ENCODE results near the gene TEDC1. TPM values are rescaled to one million over a fixed set of nuclear protein-coding genes. Genes with fewer than 3 reads are reported as not detected.
A peak's percentile ranks its signal among the peaks of the same experiment; 100 is the strongest.

The TEDC1 gene
- total RNA-seq, 1 donor from 2014 or later: 13.6 TPM

DNA sequence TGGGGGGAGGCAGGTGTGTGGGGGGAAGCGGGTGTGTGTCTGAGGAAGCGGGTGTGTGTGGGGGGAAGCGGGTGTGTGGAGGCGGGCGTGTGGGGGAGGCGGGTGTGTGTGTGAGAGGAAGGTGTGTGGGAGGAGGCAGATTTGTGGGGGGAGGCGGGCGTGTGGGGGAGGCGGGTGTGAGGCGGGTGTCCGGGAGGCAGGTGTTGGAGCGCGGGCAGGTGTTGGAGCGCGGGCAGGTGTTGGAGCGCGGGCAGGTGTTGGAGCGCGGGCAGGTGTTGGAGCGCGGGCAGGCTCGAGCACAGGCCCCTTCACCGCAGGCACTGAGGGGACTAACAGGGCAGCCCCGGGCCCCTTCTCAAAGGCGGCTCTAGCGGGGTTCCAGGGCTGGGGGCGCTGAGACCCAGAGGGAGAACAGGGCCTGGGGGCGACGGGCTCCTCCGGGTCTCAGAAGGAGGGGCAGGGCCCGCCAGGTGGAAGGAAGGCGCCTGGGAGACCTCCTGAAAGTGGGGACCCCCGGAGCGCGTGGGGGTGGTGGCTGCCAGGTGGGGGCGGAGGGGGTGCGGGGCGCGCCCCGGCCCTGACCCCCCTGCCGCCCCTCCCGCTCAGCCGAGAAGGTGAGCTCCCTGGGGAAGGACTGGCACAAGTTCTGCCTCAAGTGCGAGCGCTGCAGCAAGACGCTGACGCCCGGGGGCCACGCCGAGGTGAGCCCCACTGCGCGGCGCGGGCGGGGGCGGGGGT lies 13.2 kb upstream of the TEDC1 start:
- Mint-ChIP-seq H3K36me3 (no peaks in the 10 kb centered on the region), H3K27ac (no peak overlapping the region), H3K9me3 (no peaks in the 10 kb centered on the region), H3K4me3 (no peak overlapping the region), H3K4me1 (peaks cover 37% of the 10 kb centered on the region), H3K27me3 (ENCODE audit: low read depth) (peaks cover 39% of the 10 kb centered on the region)
- DNase-seq (ENCODE audit: low spot score in 2 of 2, unreplicated experiment in 2 of 2): no peak
- TF ChIP-seq, protein P1, sequence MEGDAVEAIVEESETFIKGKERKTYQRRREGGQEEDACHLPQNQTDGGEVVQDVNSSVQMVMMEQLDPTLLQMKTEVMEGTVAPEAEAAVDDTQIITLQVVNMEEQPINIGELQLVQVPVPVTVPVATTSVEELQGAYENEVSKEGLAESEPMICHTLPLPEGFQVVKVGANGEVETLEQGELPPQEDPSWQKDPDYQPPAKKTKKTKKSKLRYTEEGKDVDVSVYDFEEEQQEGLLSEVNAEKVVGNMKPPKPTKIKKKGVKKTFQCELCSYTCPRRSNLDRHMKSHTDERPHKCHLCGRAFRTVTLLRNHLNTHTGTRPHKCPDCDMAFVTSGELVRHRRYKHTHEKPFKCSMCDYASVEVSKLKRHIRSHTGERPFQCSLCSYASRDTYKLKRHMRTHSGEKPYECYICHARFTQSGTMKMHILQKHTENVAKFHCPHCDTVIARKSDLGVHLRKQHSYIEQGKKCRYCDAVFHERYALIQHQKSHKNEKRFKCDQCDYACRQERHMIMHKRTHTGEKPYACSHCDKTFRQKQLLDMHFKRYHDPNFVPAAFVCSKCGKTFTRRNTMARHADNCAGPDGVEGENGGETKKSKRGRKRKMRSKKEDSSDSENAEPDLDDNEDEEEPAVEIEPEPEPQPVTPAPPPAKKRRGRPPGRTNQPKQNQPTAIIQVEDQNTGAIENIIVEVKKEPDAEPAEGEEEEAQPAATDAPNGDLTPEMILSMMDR (IDR thresholded peaks at IDR 0.05; ENCODE audit: unreplicated experiment): no peak

- Mint-ChIP-seq H3K36me3 (no peaks in the 10 kb centered on the region), H3K27me3 (ENCODE audit: low read depth) (peaks cover 39% of the 10 kb centered on the region), H3K27ac (no peak overlapping the region)
These were observed 12.4 kb upstream of the TEDC1 start for GRCh38 chr14:105478398-105479251.

GRCh38 chr14:105479431-105480158 lies 11.5 kb upstream of the TEDC1 start:
- TF ChIP-seq, protein P1 (IDR thresholded peaks at IDR 0.05; ENCODE audit: unreplicated experiment): no peak
- peak overlapping the region; percentile 43 for H3K27ac Mint-ChIP-seq
- peak overlapping the region; percentile 17 for H3K4me3 Mint-ChIP-seq

More at GRCh38 chr14:105478398-105479251, 12.4 kb upstream of the TEDC1 start:
- TF ChIP-seq, protein P1 (IDR thresholded peaks at IDR 0.05; ENCODE audit: unreplicated experiment): no peak
- peaks cover 37% of the 10 kb centered on the region for H3K4me1 Mint-ChIP-seq
- no peak overlapping the region for H3K4me3 Mint-ChIP-seq
- DNase-seq (ENCODE audit: low spot score in 2 of 2, unreplicated experiment in 2 of 2): no peak
- H3K9me3 Mint-ChIP-seq: no peaks in the 10 kb centered on the region

DNA sequence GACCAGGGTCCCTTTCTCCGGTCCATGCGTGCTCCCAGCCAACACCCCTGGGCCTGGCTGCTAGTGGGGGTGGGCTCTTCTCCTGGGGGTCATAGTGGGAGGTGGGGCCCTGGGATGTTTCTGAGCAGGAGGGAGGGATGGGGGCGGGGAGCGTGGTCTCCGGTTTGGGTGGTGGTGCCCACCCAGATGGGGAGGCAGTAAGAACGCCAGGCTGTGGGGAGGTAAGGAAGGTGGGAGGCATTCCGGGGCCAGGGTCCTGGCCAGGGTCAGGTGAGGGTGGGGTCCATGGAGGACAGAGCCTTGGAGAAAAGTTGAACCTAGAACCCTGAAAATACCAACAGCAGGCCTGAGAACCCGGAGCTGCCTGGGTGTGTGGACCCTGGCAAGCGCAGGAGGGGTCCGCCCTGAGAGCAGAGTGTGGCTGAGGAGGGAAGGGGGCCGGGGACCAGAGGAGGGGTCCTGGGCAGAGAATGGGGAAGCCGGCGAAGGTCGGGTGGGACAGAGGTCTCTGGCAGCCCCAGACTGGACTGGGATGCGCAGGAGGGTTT lies 10.8 kb upstream of the TEDC1 start:
- Mint-ChIP-seq H3K4me1 (peaks cover 42% of the 10 kb centered on the region), H3K9me3 (no peaks in the 10 kb centered on the region), H3K4me3 (no peak overlapping the region), H3K27me3 (ENCODE audit: low read depth) (peaks cover 49% of the 10 kb centered on the region), H3K27ac (no peak overlapping the region), H3K36me3 (no peaks in the 10 kb centered on the region)
- no peak for DNase-seq (ENCODE audit: low spot score in 2 of 2, unreplicated experiment in 2 of 2)
- TF ChIP-seq, protein P1 (IDR thresholded peaks at IDR 0.05; ENCODE audit: unreplicated experiment): no peak

More at GRCh38 chr14:105479431-105480158, 11.5 kb upstream of the TEDC1 start:
- H3K27me3 Mint-ChIP-seq (ENCODE audit: low read depth): peaks cover 44% of the 10 kb centered on the region
- H3K4me1 Mint-ChIP-seq: peaks cover 41% of the 10 kb centered on the region
- no peak for DNase-seq (ENCODE audit: low spot score in 2 of 2, unreplicated experiment in 2 of 2)
- no peaks in the 10 kb centered on the region for H3K36me3 Mint-ChIP-seq
- H3K9me3 Mint-ChIP-seq: no peaks in the 10 kb centered on the region
